Activated CD4-positive, CD25-positive, alpha-beta regulatory T cell (primary cell): ENCODE results near the gene FYCO1.

Experiments used
- DNase-seq, 4 experiments: peaks; one replicate each; lab custom pipeline; 2025; lab: John Stamatoyannopoulos, UW

FYCO1 gene

DNA sequence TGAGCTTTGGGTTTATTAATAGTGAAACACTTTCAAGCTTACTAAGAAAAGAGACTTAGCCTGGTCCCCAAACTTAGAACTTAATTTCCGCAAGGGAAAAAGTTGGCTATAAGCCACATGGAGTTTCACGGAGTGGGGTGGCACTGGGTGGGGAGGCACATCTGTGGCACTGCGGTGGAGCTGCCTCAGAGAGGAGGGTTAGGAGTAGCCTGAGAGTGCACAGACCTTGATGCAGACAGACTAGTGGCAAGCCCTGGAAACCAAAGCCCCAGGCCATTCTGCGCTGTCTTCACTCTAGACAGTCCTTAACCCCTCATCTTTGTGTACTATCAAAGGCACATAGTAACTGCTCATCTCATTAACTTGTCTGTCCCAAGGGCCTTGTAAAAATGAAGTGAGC lies 30.4 kb downstream of the FYCO1 start:
- no peak for DNase-seq

DNA sequence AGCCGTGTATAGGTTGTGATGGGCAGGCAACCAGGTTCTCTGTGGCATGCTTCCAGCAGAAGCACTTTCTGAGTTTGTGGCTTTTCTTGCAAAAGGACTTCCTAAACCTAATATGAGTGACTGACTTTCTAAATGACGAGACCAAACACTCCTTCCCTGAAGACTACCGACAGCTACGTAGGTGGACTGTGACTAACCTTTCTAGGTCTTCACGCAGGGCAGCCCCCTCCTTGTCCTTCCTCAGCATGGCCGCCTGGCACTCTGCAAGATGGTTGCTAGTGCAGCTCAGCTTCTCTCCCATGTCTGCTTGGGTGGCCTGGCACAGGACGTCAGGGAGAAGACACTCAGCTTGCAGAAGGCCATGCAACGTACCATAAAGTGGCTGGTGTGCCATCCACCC lies 31.5 kb downstream of the FYCO1 start:
- DNase-seq = peak in 1 of 4 experiments; percentile 13

- no peak for DNase-seq
These were observed 33.6 kb downstream of the FYCO1 start for GRCh38 chr3:45962033-45962432.

- no peak for DNase-seq
These were observed 35.3 kb downstream of the FYCO1 start for GRCh38 chr3:45960289-45960688.

DNA sequence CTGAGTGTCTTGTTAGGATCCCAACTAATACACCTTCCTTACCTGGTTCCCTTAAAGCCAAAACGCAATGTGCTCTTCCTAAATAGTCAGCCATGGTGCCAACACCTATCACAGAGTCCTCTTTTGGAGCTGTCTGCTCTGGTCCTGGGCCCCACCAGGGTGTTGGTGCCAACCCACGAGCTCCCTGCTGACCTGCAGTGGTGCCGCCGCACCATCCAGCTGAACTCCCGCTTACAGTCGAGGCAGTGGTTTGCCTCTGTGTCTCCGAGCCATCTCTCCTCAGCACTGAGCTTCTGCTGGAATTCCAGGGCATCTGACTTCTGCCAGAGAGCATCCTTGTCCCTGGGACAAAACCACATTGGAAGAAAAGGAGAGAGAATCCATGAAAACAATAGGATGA lies 36.4 kb downstream of the FYCO1 start:
- no peak for DNase-seq

GRCh38 chr3:45958321-45958791 lies 37.3 kb downstream of the FYCO1 start:
- no peak for DNase-seq

DNA sequence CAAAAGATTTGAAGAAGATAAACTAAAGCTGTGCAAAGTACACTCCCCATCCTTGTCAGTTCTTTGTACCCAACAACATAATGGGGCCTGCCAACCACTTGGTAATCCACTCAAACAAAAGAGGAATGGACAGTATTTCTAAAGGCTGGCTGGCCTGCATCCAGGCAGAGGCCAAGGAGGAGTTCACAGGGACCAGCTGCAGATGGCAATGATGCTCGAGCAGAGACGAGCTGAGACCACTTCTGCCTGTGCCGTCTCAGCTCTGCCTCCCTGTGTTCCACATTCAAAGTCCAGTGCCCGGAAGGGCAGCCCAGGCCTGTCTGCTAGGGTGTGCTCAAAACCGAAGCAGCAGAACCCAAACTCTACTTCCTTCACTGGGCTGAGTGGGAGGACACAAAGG lies 38.0 kb downstream of the FYCO1 start:
- DNase-seq = no peak

DNA sequence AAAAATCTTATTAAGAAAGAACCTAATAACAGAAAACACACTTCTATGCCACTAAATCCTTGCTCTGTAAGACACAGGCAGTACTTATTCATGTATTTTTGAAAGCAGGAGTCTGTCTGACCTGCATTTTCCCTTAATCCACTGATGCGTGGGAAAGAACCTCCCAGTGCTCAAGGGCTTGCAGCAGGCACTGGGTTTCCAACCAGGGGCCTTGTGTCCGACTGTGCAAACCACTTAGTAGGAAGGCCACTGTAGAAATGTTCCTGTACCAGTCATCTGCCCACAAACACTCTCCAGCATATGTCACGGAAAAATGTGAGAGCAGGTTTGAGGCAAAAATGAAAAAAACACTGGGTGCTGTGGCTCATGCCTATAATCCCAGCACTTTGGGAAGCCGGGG lies 39.9 kb downstream of the FYCO1 start:
- DNase-seq = no peak

- DNase-seq = no peak
These were observed 40.5 kb downstream of the FYCO1 start for GRCh38 chr3:45955017-45955647.

- DNase-seq = no peak
These were observed 41.3 kb downstream of the FYCO1 start for GRCh38 chr3:45954306-45954705.

DNA sequence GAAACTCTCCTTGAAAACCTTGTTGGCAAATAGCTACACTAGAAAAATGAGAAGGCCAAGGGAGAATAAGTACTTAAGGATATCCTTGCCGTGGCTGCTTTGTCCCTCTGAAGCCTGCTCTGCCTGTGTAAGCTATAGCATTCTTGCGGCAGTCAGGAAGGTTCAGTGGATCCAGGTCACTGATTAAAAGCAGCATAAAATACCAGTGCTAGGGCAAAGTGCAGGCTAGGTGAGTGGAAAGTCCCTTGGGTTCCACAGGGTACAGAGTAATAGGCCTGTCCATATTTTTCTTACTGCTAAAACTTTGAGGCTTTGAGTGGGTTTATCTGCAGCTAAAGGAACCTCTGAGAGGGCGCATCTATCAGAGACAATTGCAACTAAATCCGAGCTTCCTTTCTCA lies 42.1 kb downstream of the FYCO1 start:
- DNase-seq = no peak

DNA sequence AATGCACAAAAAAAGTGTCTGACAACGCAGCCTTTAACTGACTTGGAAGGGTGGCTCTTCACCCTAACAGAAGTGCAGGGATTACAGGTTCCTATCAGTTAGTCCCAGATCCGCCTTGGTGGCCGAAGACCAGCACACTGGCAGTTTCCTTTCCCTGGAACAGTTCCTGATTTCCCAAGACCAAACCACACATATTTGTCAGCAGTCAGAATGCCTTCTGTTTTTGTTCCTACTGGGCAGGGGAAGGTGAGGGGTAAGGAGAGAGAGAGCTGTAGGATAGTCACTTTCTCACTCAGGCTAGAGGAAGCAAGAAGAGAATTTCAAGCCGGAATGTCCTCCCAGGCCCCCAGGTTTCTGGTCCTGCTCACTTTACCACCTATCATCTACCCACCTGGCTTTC lies 43.2 kb downstream of the FYCO1 start:
- no peak for DNase-seq

DNA sequence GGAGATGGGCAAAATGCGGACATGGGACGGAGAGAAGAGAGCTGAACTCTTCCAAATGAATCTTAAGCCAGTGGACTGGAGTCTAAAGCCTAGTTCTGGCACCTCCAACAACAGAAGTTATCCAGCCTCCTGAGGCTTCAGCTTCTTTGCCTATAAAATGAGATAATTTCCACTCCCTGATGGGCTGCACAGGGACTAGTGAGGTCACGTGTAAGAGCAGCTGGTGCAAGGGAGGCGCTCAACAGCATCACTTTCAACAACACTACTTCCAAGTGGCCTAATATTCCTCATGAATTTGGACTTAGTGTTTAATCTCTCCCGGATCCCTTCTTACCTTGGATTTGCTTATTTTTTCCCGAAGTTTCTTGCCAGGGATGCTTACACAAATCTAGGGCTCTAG lies 43.7 kb downstream of the FYCO1 start:
- DNase-seq = no peak

DNA sequence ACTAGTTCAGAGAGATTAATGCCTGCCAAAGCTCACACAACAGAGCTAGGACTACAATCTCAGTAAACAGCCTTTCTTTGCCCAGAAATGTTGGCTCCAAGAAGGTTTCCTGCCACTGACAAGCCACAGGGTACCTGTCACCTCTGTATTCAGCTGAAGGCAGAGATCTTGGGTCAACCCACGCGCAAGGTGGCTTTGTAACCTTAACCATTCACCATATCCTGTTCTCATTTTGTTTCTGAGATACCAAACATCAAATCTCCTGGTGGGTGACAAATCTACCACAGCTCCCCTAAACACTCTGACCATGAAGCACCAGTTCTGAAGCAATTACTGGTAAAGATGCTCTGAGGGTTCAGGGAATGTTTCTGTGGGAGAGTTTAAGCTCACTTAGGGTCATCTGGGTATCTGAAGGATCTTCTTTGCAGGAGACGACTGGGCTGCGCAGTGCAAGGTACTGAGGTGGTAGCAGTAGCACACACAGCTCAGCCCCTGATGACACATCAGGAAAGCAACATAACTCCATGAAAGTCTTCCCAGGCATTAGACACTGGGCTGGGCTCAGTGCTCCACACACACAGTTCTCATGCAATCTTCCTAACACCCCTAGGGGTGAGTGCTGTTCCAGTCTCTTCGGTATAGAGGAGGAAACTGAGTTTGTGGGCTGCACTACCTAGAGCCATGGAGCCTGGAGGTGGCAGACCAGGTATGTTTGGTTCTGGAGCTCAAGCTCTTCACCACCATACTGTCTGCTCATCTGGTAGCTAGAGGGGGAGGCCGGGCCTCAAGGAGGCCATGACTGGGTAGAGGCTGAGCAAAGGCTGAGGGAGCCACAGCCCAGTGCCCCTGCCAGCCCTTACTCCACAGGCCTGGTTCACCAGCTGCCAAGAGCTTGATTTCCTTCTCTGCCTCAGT lies 44.7 kb downstream of the FYCO1 start:
- DNase-seq = no peak

DNA sequence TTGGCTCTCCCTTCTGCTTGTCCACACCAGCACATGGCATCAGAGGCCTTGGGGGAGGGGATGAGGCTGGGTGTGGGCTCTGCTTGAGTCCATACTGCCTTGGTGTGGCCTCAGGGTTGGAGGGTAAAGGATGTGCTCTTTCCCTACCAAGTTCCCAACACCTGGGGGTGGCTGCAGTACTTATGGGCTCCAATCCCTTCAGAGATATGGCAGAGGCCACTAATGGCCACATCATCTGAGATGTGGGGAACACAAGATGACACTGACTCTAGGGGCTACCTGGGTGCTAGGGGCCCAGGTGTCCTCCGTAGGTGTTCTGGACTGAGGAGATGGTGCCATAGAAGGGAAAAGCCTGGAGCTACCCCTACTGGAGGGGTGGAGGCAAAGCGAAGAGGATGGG lies 45.5 kb downstream of the FYCO1 start:
- DNase-seq = no peak

DNA sequence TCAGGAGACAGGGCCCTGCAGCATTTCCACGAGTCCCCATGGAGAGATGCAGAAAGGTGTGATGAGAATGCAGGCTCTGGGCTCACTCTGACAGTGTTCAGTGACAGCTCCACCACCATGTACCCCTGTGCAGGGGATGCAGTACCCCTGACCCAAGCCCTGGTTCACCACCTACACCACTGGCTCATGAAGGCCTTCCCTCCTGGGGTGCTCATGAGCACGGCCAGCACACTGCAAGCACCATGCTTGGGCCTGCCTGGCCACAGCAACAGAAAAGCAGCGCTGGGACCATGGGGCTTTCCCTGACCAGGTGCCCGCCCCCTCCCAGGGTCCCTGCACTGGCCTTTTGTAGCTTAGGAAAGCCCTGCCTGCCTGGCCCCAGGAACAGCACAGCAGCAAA lies 46.2 kb downstream of the FYCO1 start:
- DNase-seq = no peak

GRCh38 chr3:45948881-45949280 lies 46.7 kb downstream of the FYCO1 start:
- no peak for DNase-seq

DNA sequence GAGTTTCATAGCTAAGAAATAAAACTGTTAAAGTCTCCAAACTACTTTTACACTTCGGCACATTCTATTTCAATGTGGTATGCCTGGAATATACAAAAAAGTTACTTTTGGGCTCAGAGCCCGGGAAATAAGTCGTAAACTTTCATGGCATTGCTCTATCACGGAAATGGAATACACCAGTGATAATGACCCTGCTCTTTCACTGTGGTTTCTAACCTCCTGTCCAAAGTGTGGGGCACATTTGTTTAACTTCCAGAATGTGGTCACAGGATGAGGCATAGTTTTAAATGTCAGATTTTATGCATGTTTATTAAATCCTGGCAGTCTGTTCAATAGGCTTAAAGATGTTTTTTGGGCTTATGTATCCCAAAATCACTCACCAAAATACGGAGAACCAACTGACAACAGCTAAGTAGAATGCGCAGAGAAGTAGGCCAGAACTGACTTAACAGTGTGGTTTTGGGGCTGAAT lies 47.3 kb downstream of the FYCO1 start:
- no peak for DNase-seq

- no peak for DNase-seq
These were observed 48.3 kb downstream of the FYCO1 start for GRCh38 chr3:45947361-45947760.

DNA sequence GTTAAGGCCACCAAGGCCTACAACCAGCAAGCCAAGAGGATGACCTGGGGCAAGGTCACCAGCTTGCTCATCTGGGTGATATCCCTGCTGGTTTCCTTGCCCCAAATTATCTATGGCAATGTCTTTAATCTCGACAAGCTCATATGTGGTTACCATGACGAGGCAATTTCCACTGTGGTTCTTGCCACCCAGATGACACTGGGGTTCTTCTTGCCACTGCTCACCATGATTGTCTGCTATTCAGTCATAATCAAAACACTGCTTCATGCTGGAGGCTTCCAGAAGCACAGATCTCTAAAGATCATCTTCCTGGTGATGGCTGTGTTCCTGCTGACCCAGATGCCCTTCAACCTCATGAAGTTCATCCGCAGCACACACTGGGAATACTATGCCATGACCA lies 48.7 kb downstream of the FYCO1 start:
- DNase-seq = no peak

DNA sequence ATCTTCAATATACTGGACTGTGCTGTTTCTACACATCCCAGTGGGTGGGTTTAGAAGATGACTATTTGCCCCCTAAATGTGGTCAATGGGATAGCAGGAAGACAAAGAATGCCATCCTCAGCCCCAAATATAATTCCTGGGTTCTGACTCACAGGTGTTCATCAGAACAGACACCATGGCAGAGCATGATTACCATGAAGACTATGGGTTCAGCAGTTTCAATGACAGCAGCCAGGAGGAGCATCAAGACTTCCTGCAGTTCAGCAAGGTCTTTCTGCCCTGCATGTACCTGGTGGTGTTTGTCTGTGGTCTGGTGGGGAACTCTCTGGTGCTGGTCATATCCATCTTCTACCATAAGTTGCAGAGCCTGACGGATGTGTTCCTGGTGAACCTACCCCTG lies 49.3 kb downstream of the FYCO1 start:
- no peak for DNase-seq

DNA sequence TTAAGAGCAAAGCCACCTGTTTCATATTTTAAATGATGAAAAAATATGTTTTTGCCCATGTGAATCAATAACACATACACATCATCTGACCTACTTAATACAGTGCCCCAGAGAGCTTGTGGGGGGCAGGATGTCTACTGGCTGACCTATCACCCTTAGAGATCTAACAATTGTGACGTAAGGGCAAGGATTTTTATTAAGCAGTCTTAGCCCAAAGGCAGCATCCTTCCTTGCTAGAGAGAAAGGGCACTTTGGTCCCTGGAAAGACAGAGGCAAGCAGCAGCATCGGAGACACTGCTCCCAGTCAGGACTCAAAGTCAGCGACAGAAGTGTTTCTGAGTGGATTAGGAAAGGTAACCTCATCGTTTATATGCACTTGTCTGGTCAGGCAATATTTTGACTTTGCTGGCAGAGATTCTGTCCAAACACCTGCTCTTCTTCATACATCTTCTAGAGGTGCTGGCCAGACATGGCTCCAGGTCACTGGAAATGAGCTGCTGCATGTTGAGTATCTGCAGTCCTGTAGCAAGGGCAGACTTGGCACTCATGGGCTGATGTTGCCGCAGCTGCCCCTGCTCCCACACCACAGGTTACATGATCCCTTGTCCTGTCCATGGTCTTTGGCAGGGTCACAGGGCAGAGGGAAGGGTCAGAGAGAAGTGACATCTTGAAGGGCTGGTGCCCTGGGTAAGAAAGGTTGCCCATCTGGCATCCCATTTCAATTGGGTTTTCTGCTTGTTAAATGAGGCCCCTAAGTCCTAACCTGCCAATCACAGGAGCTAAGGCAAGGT lies 50.6 kb downstream of the FYCO1 start:
- no peak for DNase-seq
